K562 treated with DMSO at 1 percent for 24 hours (cell line): ENCODE data around the gene AFG1L. TPM values are rescaled to one million over a fixed set of nuclear protein-coding genes. Genes with fewer than 3 reads are reported as not detected.

Experiments used
- total RNA-seq: library from RNA; unstranded; fragments of 300-600 nt; gene quantifications from 2 replicates; pipeline ENCODE4 v1.2.3, GENCODE V29; 2022; ENCODE audit warnings: low read depth; ENCODE audit not compliant: insufficient read depth

AFG1L gene
- total RNA-seq = 2.2 and 3.4 TPM in 2 replicates

GRCh38 chr6:108294727-108295625 lies at the start of gene AFG1L:
AFG1L (plus strand) TSS chr6:108295054; CDS start chr6:108295080, 26 bp downstream.

GRCh38 chr6:108260809-108261569 lies 33.9 kb upstream of the AFG1L start, which contains the start of gene SNX3:
SNX3 (minus strand) TSS chr6:108261040; CDS start chr6:108260921, 119 bp downstream.

DNA sequence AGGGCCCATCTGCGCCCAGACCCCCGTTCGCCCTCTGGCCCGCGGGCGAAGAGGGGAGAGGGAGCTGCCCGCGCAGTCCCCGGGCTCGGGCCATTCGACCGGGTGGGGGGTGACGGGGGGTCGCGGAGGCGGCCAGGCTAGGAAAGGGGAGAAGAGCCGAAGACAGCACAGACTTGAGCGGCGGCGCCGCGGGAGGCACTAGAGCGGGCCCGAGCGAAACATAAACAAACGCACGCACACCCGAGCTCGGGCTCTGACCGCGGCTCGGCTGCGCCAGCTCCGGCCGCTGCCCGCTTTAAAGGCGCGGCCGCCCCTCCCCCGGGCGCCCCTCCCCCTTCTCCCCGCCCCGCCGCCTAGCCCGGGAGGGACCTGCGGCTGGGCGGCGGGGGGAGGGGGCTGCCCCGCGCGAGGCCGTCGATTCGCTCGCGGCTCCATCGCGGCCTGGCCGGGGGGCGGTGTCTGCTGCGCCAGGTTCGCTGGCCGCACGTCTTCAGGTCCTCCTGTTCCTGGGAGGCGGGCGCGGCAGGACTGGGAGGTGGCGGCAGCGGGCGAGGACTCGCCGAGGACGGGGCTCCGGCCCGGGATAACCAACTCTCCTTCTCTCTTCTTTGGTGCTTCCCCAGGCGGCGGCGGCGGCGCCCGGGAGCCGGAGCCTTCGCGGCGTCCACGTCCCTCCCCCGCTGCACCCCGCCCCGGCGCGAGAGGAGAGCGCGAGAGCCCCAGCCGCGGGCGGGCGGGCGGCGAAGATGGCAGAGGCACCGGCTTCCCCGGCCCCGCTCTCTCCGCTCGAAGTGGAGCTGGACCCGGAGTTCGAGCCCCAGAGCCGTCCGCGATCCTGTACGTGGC lies 265.8 kb downstream of the AFG1L start, which contains the start of gene FOXO3:
TSS of gene FOXO3 (plus strand) at position 455 of the 846 bp plus-strand sequence. CDS start at position 747, 292 bp downstream.

Other genes starting within 250 kb of the AFG1L start
- 55.9 and 58.2 TPM in 2 replicates for gene OSTM1, start 220.3 kb upstream of the AFG1L start, total RNA-seq
- not detected in 2 replicates for gene NR2E1, start 129.0 kb upstream of the AFG1L start, total RNA-seq
- gene SNX3, start 34.0 kb upstream of the AFG1L start, total RNA-seq = 114 and 127 TPM in 2 replicates